Caco-2 (cell line): ENCODE measurements around the gene GABRG1. TPM values are rescaled to one million over a fixed set of nuclear protein-coding genes. Genes with fewer than 3 reads are reported as not detected.

Experiments
- BruUV-seq: library from RNA; stranded (reverse); fragments of 400-500 nt; replicated peaks from 2 replicates; lab custom pipeline; 2021; lab: Mats Ljungman, UMichigan
- CTCF ChIA-PET: fragments of 300-600 bp; sonication (Branson Sonifier 250); formaldehyde crosslinking; loops from one replicate; lab custom pipeline; 2022; ENCODE audit warnings: antibody characterized with exemption; lab: Charles Lee
- POLR2A ChIA-PET: fragments of 300-600 bp; sonication (Branson Sonifier 250); formaldehyde crosslinking; loops from one replicate; lab custom pipeline; 2022; ENCODE audit warnings: antibody characterized with exemption; lab: Charles Lee
- DNase-seq, 2 experiments: peaks; one replicate each; pipeline versions ENCODE4 v3.0.0 to v3.0.0-alpha.2; 2020 to 2022
- H3K27me3 ChIP-seq: replicated peaks from 2 replicates; pipeline ENCODE4 v1.6.0; 2011; ENCODE audit warnings: low read length; ENCODE audit not compliant: control insufficient read depth, insufficient read depth
- H3K36me3 ChIP-seq: 2 replicates; pipeline ENCODE4 v1.5.1; 2011; ENCODE audit warnings: low read length; ENCODE audit not compliant: control insufficient read depth, insufficient read depth
- H3K4me1 ChIP-seq: fragments of 250-450 bp; sonication (Bioruptor Pico); 2 replicates; pipeline ENCODE4 v1.5.1; 2020; ENCODE audit warnings: mild to moderate bottlenecking
- H3K4me3 ChIP-seq: 2 replicates; pipeline ENCODE4 v1.5.1; 2011; ENCODE audit warnings: low read depth, mild to moderate bottlenecking, control low read depth, low read length
- H3K9me3 ChIP-seq: fragments of 250-450 bp; sonication (Bioruptor Pico); 2 replicates; pipeline ENCODE4 v1.5.1; 2020; ENCODE audit warnings: mild to moderate bottlenecking, moderate library complexity
- H3K27ac Mint-ChIP-seq: one replicate; pipeline ENCODE4 v1.8.0; 2022; ENCODE audit warnings: mixed read lengths; ENCODE audit not compliant: unreplicated experiment
- H3K27me3 Mint-ChIP-seq: one replicate; pipeline ENCODE4 v1.8.0; 2022; ENCODE audit warnings: mixed read lengths; ENCODE audit not compliant: insufficient read depth, unreplicated experiment
- H3K36me3 Mint-ChIP-seq: one replicate; pipeline ENCODE4 v1.8.0; 2022; ENCODE audit warnings: mild to moderate bottlenecking, mixed read lengths; ENCODE audit not compliant: insufficient read depth, unreplicated experiment
- H3K4me1 Mint-ChIP-seq: one replicate; pipeline ENCODE4 v1.8.0; 2022; ENCODE audit warnings: low read depth, mixed read lengths; ENCODE audit not compliant: unreplicated experiment
- H3K4me3 Mint-ChIP-seq: one replicate; pipeline ENCODE4 v1.8.0; 2022; ENCODE audit warnings: mild to moderate bottlenecking, moderate library complexity, mixed read lengths; ENCODE audit not compliant: unreplicated experiment
- H3K9me3 Mint-ChIP-seq: one replicate; pipeline ENCODE4 v1.8.0; 2022; ENCODE audit warnings: mixed read lengths; ENCODE audit not compliant: unreplicated experiment
- CTCF ChIP-seq, 2 experiments: fragments of 200-600 bp in 1 of 2; IDR thresholded peaks; 1 replicate in 1 of 2; 2 replicates in 1 of 2; pipeline versions ENCODE4 v1.5.1 to v1.8.0; 2011 to 2022; ENCODE audit warnings: antibody characterized with exemption in 1 of 2, control low read depth in 1 of 2, inconsistent platforms in 1 of 2, low read depth in 1 of 2, low read length in 1 of 2, mild to moderate bottlenecking in 1 of 2, moderate library complexity in 1 of 2; ENCODE audit not compliant: insufficient read depth in 1 of 2, severe bottlenecking in 1 of 2, unreplicated experiment in 1 of 2
- intact Hi-C: fragments of 100-400 bp; cut with micrococcal nuclease; formaldehyde crosslinking; loops from one replicate; pipeline ENCODE4 v1.10.0; 2022; ENCODE audit not compliant: unreplicated experiment
- total RNA-seq: library from RNA; stranded (reverse); gene quantifications from 2 replicates; pipeline ENCODE4 v1.2.3, GENCODE V29; 2022

GABRG1 gene
- total RNA-seq, 1 experiment from 2014 or later: not detected

GRCh38 chr4:46016306-46016705 is 107.5 kb downstream of the GABRG1 start:
- no peak for TF ChIP-seq CTCF (IDR thresholded peaks at IDR 0.05; ENCODE audit: insufficient read depth in 1 of 2, low read depth in 1 of 2, low read length in 1 of 2, severe bottlenecking in 1 of 2, unreplicated experiment in 1 of 2)
- Mint-ChIP-seq H3K36me3 (no peaks in the 10 kb centered on the region), H3K9me3 (no peaks in the 10 kb centered on the region), H3K4me3 (no peak overlapping the region), H3K27me3 (no peaks in the 10 kb centered on the region), H3K4me1 (no peaks in the 10 kb centered on the region), H3K27ac (no peak overlapping the region)
- CTCF ChIA-PET: no interaction called here
- no TSS peak for BruUV-seq
- H3K4me3 ChIP-seq: no peak overlapping the region
- H3K27me3 ChIP-seq: no peaks in the 10 kb centered on the region
- intact Hi-C loops: no loop called here
- POLR2A ChIA-PET: no interaction called here
- H3K4me1 ChIP-seq: no peaks in the 10 kb centered on the region
- no peaks in the 10 kb centered on the region for H3K36me3 ChIP-seq
- peak in 1 of 2 experiments; percentile 9 for DNase-seq
- no peaks in the 10 kb centered on the region for H3K9me3 ChIP-seq

GRCh38 chr4:45992728-45993127 is 131.1 kb downstream of the GABRG1 start:
- POLR2A ChIA-PET: no interaction called here
- Mint-ChIP-seq H3K4me1 (no peaks in the 10 kb centered on the region), H3K9me3 (no peaks in the 10 kb centered on the region), H3K36me3 (peaks cover 4% of the 10 kb centered on the region), H3K27ac (no peak overlapping the region), H3K4me3 (no peak overlapping the region), H3K27me3 (no peaks in the 10 kb centered on the region)
- no peak overlapping the region for H3K4me3 ChIP-seq
- no peaks in the 10 kb centered on the region for H3K4me1 ChIP-seq
- CTCF ChIA-PET: no interaction called here
- no peaks in the 10 kb centered on the region for H3K27me3 ChIP-seq
- no peak for DNase-seq
- intact Hi-C loops: no loop called here
- no peak for TF ChIP-seq CTCF (IDR thresholded peaks at IDR 0.05; ENCODE audit: insufficient read depth in 1 of 2, low read depth in 1 of 2, low read length in 1 of 2, severe bottlenecking in 1 of 2, unreplicated experiment in 1 of 2)
- BruUV-seq: no TSS peak
- no peaks in the 10 kb centered on the region for H3K9me3 ChIP-seq
- H3K36me3 ChIP-seq: no peaks in the 10 kb centered on the region

GRCh38 chr4:45989775-45990174 is 134.1 kb downstream of the GABRG1 start:
- ChIA-PET POLR2A (no interaction called here), CTCF (no interaction called here)
- no peak overlapping the region for H3K4me3 ChIP-seq
- no peak for TF ChIP-seq CTCF (IDR thresholded peaks at IDR 0.05; ENCODE audit: insufficient read depth in 1 of 2, low read depth in 1 of 2, low read length in 1 of 2, severe bottlenecking in 1 of 2, unreplicated experiment in 1 of 2)
- H3K27me3 ChIP-seq: no peaks in the 10 kb centered on the region
- H3K4me1 ChIP-seq: no peaks in the 10 kb centered on the region
- no peaks in the 10 kb centered on the region for H3K36me3 ChIP-seq
- no TSS peak for BruUV-seq
- H3K9me3 ChIP-seq: no peaks in the 10 kb centered on the region
- no peaks in the 10 kb centered on the region for H3K9me3 Mint-ChIP-seq
- DNase-seq: no peak
- H3K27ac Mint-ChIP-seq: no peak overlapping the region
- H3K36me3 Mint-ChIP-seq: peaks cover 4% of the 10 kb centered on the region
- H3K27me3 Mint-ChIP-seq: no peaks in the 10 kb centered on the region
- no peak overlapping the region for H3K4me3 Mint-ChIP-seq
- no peaks in the 10 kb centered on the region for H3K4me1 Mint-ChIP-seq
- intact Hi-C loops: no loop called here
